K562 (cell line): ENCODE data around the gene TDG. TPM values are rescaled to one million over a fixed set of nuclear protein-coding genes. Genes with fewer than 3 reads are reported as not detected.
A peak's percentile ranks its signal among the peaks of the same experiment; 100 is the strongest.

Experiments used
- ATAC-seq: fragments of 200-7000 bp; cut with Tn5 transposase; 3 replicates; pipeline ENCODE4 v1.9.1; 2020; ENCODE audit warnings: moderate library complexity
- BruUV-seq: library from RNA; stranded (reverse); fragments of 400-500 nt; replicated peaks from 2 replicates; lab custom pipeline; 2021; lab: Mats Ljungman, UMichigan
- CTCF ChIA-PET: fragments of 300-600 bp; formaldehyde crosslinking; extraction: SDS; loops from one replicate; lab custom pipeline; 2021; ENCODE audit warnings: low intra/inter-chr PET ratio; lab: Yijun Ruan, JAX
- POLR2A ChIA-PET: fragments of 300-600, 350-650 bp; sonication (Branson Sonifier 250); formaldehyde crosslinking; extraction: SDS; loops from one replicate; lab custom pipeline; 2021; ENCODE audit warnings: antibody characterized with exemption, inconsistent platforms; lab: Yijun Ruan, JAX
- DNase-seq, 4 experiments: peaks; one replicate each; pipeline versions ENCODE4 v3.0.0 to v3.0.0-alpha.2; 2011 to 2018; ENCODE audit warnings: low spot score in 3 of 4, mixed read lengths in 3 of 4; ENCODE audit errors: extremely low read depth in 1 of 4
- FAIRE-seq: peaks from 2 replicates; lab custom pipeline; 2011; peaks lifted over from hg19 to GRCh38; lab: Jason Lieb, UNC
- H2AFZ ChIP-seq: 2 replicates; pipeline ENCODE4 v1.6.0; 2011; ENCODE audit warnings: low read depth, low read length, control low read depth, inconsistent platforms
- H3K27ac ChIP-seq: fragments of 200-600 bp; 3 replicates; pipeline ENCODE4 v1.8.0; 2011; ENCODE audit warnings: low read depth, mild to moderate bottlenecking, control low read depth, inconsistent platforms, low read length, moderate library complexity, mixed read lengths; ENCODE audit errors: extremely low read depth
- H3K27me3 ChIP-seq, 2 experiments: fragments of 300-600 bp in 1 of 2; 2 replicates in 1 of 2; 3 replicates in 1 of 2; pipeline versions ENCODE4 v1.6.0 to v1.8.0; 2011; ENCODE audit warnings: inconsistent platforms in 2 of 2, low read length in 2 of 2, mild to moderate bottlenecking in 1 of 2, mixed read lengths in 1 of 2, moderate library complexity in 1 of 2; ENCODE audit not compliant: control insufficient read depth in 2 of 2, insufficient read depth in 2 of 2
- H3K36me3 ChIP-seq: fragments of 300-600 bp; 3 replicates; pipeline ENCODE4 v1.8.0; 2011; ENCODE audit warnings: mild to moderate bottlenecking, low read length, inconsistent platforms; ENCODE audit not compliant: control insufficient read depth, insufficient read depth
- H3K4me1 ChIP-seq, 2 experiments: fragments of 200-600 bp in 1 of 2; replicated peaks in 1 of 2; 2 replicates in 1 of 2; 3 replicates in 1 of 2; pipeline versions ENCODE4 v1.5.1 to v1.8.0; 2011; ENCODE audit warnings: inconsistent platforms in 2 of 2, low read length in 2 of 2, mild to moderate bottlenecking in 1 of 2, mixed read lengths in 1 of 2, moderate library complexity in 1 of 2; ENCODE audit not compliant: control insufficient read depth in 2 of 2, insufficient read depth in 2 of 2
- H3K4me2 ChIP-seq: 2 replicates; pipeline ENCODE4 v1.6.1; 2011; ENCODE audit warnings: low read length, control low read depth, inconsistent platforms, mixed read lengths; ENCODE audit not compliant: insufficient read depth
- H3K4me3 ChIP-seq: fragments of 200-600 bp; sonication (generic), shearing (Covaris generic); 2 replicates; pipeline ENCODE4 v1.5.1; 2016; ENCODE audit warnings: control low read depth, inconsistent platforms
- H3K79me2 ChIP-seq: fragments of 200-600 bp; 3 replicates; pipeline ENCODE4 v1.8.0; 2011; ENCODE audit warnings: low read length, inconsistent platforms; ENCODE audit not compliant: control insufficient read depth, insufficient read depth
- H3K9ac ChIP-seq, 2 experiments: 2 replicates each; pipeline versions ENCODE4 v1.6.0 to v1.6.1; 2011; ENCODE audit warnings: low read depth in 2 of 2, low read length in 2 of 2, control low read depth in 1 of 2, inconsistent platforms in 1 of 2, mild to moderate bottlenecking in 1 of 2, mixed read lengths in 1 of 2; ENCODE audit not compliant: insufficient read depth in 1 of 2
- H3K9me1 ChIP-seq: one replicate; pipeline ENCODE4 v1.6.0; 2011; ENCODE audit warnings: inconsistent platforms, mild to moderate bottlenecking, low read length, moderate library complexity; ENCODE audit not compliant: control insufficient read depth, insufficient read depth
- H3K9me3 ChIP-seq: replicated peaks from 2 replicates; pipeline ENCODE4 v1.5.1; 2011; ENCODE audit warnings: low read depth, low read length, inconsistent platforms; ENCODE audit not compliant: control insufficient read depth, insufficient read depth
- H4K20me1 ChIP-seq: replicated peaks from 2 replicates; pipeline ENCODE4 v1.6.1; 2011; ENCODE audit warnings: low read length, inconsistent platforms, mixed read lengths; ENCODE audit not compliant: control insufficient read depth, insufficient read depth
- FOSL1 ChIP-seq: fragments of 200-800 bp; sonication (Bioruptor generic); conservative IDR thresholded peaks from 2 replicates; pipeline ENCODE4 v1.6.1; 2016; ENCODE audit warnings: missing genetic modification characterization, missing compliant biosample characterization
- LARP7 ChIP-seq: fragments of 450-650 bp; IDR thresholded peaks from 2 replicates; pipeline ENCODE4 v1.6.1; 2016
- TSC22D4 ChIP-seq: fragments of 450-650 bp; IDR thresholded peaks from 2 replicates; pipeline ENCODE4 v1.6.1; 2016; ENCODE audit warnings: missing genetic modification characterization, missing biosample characterization, control low read depth
- YY1 ChIP-seq, 3 experiments: IDR thresholded peaks; 2 replicates each; pipeline ENCODE4 v1.6.1; 2011; ENCODE audit warnings: low read length in 2 of 3, mild to moderate bottlenecking in 2 of 3, moderate library complexity in 2 of 3, borderline replicate concordance in 1 of 3, control low read depth in 1 of 3, low read depth in 1 of 3; ENCODE audit not compliant: insufficient read depth in 3 of 3, insufficient replicate concordance in 2 of 3, control insufficient read depth in 1 of 3, insufficient read length in 1 of 3; ENCODE audit errors: extremely low read depth in 1 of 3
- ZNF133 ChIP-seq: fragments of 250-450 bp; sonication (Bioruptor Pico); IDR thresholded peaks from 2 replicates; pipeline ENCODE4 v1.4.0; 2020; ENCODE audit warnings: mild to moderate bottlenecking
- ZNF561 ChIP-seq: fragments of 450-650 bp; formaldehyde crosslinking; conservative IDR thresholded peaks from 2 replicates; pipeline ENCODE4 v1.4.0; 2020; ENCODE audit warnings: mild to moderate bottlenecking, moderate library complexity
- WGBS: fragments of 100-300 bp; shearing (Covaris generic); methylation state at CpG from one replicate; pipeline ENCODE4 v1.1.6; 2016; ENCODE audit warnings: low coverage, mixed read lengths; ENCODE audit not compliant: insufficient coverage; ENCODE audit errors: missing lambda C conversion rate; 5-methylcytosine and 5-hydroxymethylcytosine counted together
- in situ Hi-C: fragments of 300-500 bp; cut with MboI; formaldehyde crosslinking; loops from 4 replicates; pipeline ENCODE4 v1.15.0; 2018; ENCODE audit warnings: inconsistent platforms, mixed read lengths
- intact Hi-C: fragments of 100-400 bp; cut with micrococcal nuclease; formaldehyde crosslinking; loops from 2 replicates; pipeline ENCODE4 v1.14.2; 2022
- polyA plus RNA-seq, 8 experiments: library from polyadenylated mRNA; depleted of rRNA in 4 of 8; stranded (reverse) in 5 of 8; unstranded in 3 of 8; fragments of >200 nt; fragmentation: Nextera tagmentation in 2 of 8; fragmentation: Illumina TruSeq in 1 of 8; extraction: Ambion mirVana in 2 of 8; extraction: Trizol in 1 of 8; gene quantifications; 2 replicates each; pipeline versions ENCODE4 v1.2.1 to v1.2.3, GENCODE V29; 2011 to 2014; ENCODE audit warnings: inconsistent platforms in 1 of 8, missing spikeins in 1 of 8
- total RNA-seq, 7 experiments: library from RNA; depleted of rRNA in 6 of 7; stranded (reverse); fragments of >200 nt in 6 of 7; fragmentation: Illumina TruSeq in 2 of 7; extraction: Trizol in 2 of 7; gene quantifications; 2 replicates each; pipeline versions ENCODE4 v1.2.1 to v1.2.3, GENCODE V29; 2011 to 2021; ENCODE audit warnings: low replicate concordance in 1 of 7
- TF ChIP-seq, protein P1 (sequence below): sonication (generic); formaldehyde crosslinking; IDR thresholded peaks from 2 replicates; pipeline ENCODE4 v1.8.0; 2022; ENCODE audit warnings: mild to moderate bottlenecking, low read depth, missing genetic modification reagents
- TF ChIP-seq, protein P2 (sequence below), 2 experiments: fragments of 450-650 bp in 1 of 2; sonication (generic) in 1 of 2; formaldehyde crosslinking in 1 of 2; IDR thresholded peaks in 1 of 2; conservative IDR thresholded peaks in 1 of 2; 2 replicates each; pipeline versions ENCODE4 v1.6.1 to v1.8.1; 2016 to 2023; ENCODE audit warnings: mild to moderate bottlenecking in 2 of 2, moderate library complexity in 2 of 2, inconsistent platforms in 1 of 2, missing genetic modification reagents in 1 of 2
- TF ChIP-seq, protein P3 (sequence below): fragments of 150-350 bp; IDR thresholded peaks from 2 replicates; pipeline ENCODE4 v1.6.1; 2014; ENCODE audit warnings: low read depth, mild to moderate bottlenecking, low read length, borderline replicate concordance

The TDG gene
- total and polyA plus RNA-seq, 9 of the 15 experiments (the other 6 are each of a cell fraction or from before 2014, with no cell fraction given), result 37.6 to 77.2 (median 64.0) TPM

DNA sequence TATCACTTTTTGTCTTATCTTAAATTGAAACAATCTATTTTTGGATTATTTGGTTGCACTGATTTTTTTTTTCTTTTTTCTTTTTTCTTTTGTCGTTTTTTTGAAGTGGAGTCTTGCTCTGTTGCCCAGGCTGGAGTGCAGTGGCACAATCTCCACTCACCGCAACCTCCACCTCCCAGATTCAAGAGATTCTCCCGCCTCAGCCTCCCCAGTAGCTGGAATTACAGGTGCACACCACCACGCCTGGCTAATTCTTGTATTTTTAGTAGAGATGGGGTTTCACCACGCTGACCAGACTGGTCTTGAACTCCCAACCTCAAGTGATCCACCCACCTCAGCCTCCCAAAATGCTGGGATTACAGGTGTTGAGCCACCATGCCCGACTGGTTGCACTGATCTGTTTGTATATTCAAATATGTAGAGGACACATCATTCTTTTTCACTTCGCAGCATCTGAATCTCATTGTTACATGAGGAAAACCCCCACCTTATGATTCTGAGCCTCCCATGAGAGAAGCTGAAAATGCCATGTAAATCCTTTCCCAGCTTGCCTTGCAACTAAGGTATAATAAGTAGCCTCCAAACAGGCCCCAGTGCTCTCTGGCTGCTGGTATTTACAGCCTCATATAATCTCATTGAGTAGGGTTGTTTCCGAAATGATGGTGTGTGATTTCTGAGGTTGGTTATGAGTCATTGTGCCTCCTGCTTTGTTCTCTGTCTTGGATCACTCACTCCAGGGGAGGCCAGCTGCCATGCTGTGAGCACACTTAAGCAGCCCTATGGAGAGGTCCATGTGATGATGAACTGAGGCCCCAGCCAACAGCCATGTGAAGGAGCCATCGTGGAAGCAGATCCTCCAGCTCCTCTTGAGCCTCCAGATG lies 40.7 kb upstream of the TDG start:
- H3K4me3 ChIP-seq, result no peak overlapping the region
- no peaks in the 10 kb centered on the region for H4K20me1 ChIP-seq
- no peaks in the 10 kb centered on the region for H3K27me3 ChIP-seq
- no TSS peak for BruUV-seq
- H3K27ac ChIP-seq, result no peak overlapping the region
- intact Hi-C loops, result no loop called here
- DNase-seq, result no peak
- CTCF ChIA-PET, result no interaction called here
- no peaks in the 10 kb centered on the region for H3K36me3 ChIP-seq
- no peak overlapping the region for H3K9ac ChIP-seq
- peak overlapping the region; percentile 7; the same call in 1 of the 2 replicates for H2AFZ ChIP-seq
- in situ Hi-C loops, result no loop called here
- H3K79me2 ChIP-seq, result no peaks in the 10 kb centered on the region; the same call in 2 of the 3 replicates
- peaks cover 4 to 7% of the 10 kb centered on the region in 2 experiments; a peak in 3 of 5 replicates for H3K4me1 ChIP-seq
- H3K4me2 ChIP-seq, result no peak overlapping the region
- H3K9me1 ChIP-seq, result no peaks in the 10 kb centered on the region
- WGBS, result 31% methylated on average over 8 of the region's 9 CpGs
- ATAC-seq, result no peak
- no peak for FAIRE-seq
- H3K9me3 ChIP-seq, result no peaks in the 10 kb centered on the region
- POLR2A ChIA-PET, result interaction anchor here (0.6 to 0.8 kb wide), 3 partner anchors 10 to 24 kb away, joined by 3 to 4 read pairs (median 4); no protein-coding TSS in a partner anchor
- TF ChIP-seq ZNF133, result no peak
- TF ChIP-seq FOSL1 (tag), result peak; percentile 47; the same call in 1 of the 2 replicates
- peak in 1 of 3 experiments; percentile 22 for TF ChIP-seq YY1 (IDR thresholded peaks at IDR 0.05; ENCODE audit: borderline replicate concordance in 1 of 3, control insufficient read depth in 1 of 3, extremely low read depth in 1 of 3, insufficient read depth in 3 of 3, insufficient read length in 1 of 3, insufficient replicate concordance in 2 of 3, low read depth in 1 of 3, low read length in 2 of 3)
- no peak for TF ChIP-seq ZNF561
- TF ChIP-seq, protein P1, sequence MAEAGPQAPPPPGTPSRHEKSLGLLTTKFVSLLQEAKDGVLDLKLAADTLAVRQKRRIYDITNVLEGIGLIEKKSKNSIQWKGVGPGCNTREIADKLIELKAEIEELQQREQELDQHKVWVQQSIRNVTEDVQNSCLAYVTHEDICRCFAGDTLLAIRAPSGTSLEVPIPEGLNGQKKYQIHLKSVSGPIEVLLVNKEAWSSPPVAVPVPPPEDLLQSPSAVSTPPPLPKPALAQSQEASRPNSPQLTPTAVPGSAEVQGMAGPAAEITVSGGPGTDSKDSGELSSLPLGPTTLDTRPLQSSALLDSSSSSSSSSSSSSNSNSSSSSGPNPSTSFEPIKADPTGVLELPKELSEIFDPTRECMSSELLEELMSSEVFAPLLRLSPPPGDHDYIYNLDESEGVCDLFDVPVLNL (CRISPR knock-in tag), result no peak
- TF ChIP-seq, protein P2, sequence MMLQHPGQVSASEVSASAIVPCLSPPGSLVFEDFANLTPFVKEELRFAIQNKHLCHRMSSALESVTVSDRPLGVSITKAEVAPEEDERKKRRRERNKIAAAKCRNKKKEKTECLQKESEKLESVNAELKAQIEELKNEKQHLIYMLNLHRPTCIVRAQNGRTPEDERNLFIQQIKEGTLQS (IDR thresholded peaks at IDR 0.05), result 0 out of 2 replicates have a peak, but pooled peaks have one; percentile 30
- TF ChIP-seq, protein P2 (CRISPR knock-in tag; conservative IDR thresholded peaks at IDR 0.05), result no peak
- TF ChIP-seq LARP7, result no peak
- TF ChIP-seq, protein P3, sequence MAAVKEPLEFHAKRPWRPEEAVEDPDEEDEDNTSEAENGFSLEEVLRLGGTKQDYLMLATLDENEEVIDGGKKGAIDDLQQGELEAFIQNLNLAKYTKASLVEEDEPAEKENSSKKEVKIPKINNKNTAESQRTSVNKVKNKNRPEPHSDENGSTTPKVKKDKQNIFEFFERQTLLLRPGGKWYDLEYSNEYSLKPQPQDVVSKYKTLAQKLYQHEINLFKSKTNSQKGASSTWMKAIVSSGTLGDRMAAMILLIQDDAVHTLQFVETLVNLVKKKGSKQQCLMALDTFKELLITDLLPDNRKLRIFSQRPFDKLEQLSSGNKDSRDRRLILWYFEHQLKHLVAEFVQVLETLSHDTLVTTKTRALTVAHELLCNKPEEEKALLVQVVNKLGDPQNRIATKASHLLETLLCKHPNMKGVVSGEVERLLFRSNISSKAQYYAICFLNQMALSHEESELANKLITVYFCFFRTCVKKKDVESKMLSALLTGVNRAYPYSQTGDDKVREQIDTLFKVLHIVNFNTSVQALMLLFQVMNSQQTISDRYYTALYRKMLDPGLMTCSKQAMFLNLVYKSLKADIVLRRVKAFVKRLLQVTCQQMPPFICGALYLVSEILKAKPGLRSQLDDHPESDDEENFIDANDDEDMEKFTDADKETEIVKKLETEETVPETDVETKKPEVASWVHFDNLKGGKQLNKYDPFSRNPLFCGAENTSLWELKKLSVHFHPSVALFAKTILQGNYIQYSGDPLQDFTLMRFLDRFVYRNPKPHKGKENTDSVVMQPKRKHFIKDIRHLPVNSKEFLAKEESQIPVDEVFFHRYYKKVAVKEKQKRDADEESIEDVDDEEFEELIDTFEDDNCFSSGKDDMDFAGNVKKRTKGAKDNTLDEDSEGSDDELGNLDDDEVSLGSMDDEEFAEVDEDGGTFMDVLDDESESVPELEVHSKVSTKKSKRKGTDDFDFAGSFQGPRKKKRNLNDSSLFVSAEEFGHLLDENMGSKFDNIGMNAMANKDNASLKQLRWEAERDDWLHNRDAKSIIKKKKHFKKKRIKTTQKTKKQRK, result no peak
- no peak for TF ChIP-seq TSC22D4 (tag)
